ENCODE measurements around the gene CYB561A3. TPM values are rescaled to one million over a fixed set of nuclear protein-coding genes. Genes with fewer than 3 reads are reported as not detected.

CYB561A3 gene
- total RNA-seq, 2 experiments from 2014 or later, result 28.1 to 63.8 TPM

- no peak for DNase-seq (ENCODE audit: low spot score)
- Histone ChIP-seq H3K27ac (ENCODE audit: low read depth, low read length, poor library complexity, severe bottlenecking) (no peak overlapping the region), H4K20me1 (ENCODE audit: insufficient read depth, low read length) (peaks cover 6% of the 10 kb centered on the region; the same call in 1 of the 2 replicates), H3K4me3 (ENCODE audit: low read depth, low read length, poor library complexity, severe bottlenecking) (no peak overlapping the region), H3K4me2 (ENCODE audit: low read length) (no peak overlapping the region), H3K9me2 (ENCODE audit: insufficient read depth, low read length) (no peaks in the 10 kb centered on the region), H3K79me2 (ENCODE audit: insufficient read depth, low read depth, low read length) (no peaks in the 10 kb centered on the region), H3K36me3 (ENCODE audit: insufficient read depth, low read length) (peaks cover 80% of the 10 kb centered on the region), H2AFZ (ENCODE audit: low read length) (no peak overlapping the region), H3K9me3 (ENCODE audit: low read length) (no peaks in the 10 kb centered on the region), H3K4me1 (ENCODE audit: insufficient read depth, low read length, poor library complexity, severe bottlenecking) (no peaks in the 10 kb centered on the region)
- intact Hi-C loops (cut with micrococcal nuclease; ENCODE audit: unreplicated experiment), result no loop called here
- CTCF ChIA-PET (ENCODE audit: unreplicated experiment), result no interaction called here
- no TSS peak for BruUV-seq (replicated peaks)
- POLR2A ChIA-PET, result no interaction called here
- TF ChIP-seq EZH2phosphoT487 (IDR thresholded peaks at IDR 0.05; ENCODE audit: borderline replicate concordance, low read depth, low read length), result no peak
- TF ChIP-seq, protein P1, sequence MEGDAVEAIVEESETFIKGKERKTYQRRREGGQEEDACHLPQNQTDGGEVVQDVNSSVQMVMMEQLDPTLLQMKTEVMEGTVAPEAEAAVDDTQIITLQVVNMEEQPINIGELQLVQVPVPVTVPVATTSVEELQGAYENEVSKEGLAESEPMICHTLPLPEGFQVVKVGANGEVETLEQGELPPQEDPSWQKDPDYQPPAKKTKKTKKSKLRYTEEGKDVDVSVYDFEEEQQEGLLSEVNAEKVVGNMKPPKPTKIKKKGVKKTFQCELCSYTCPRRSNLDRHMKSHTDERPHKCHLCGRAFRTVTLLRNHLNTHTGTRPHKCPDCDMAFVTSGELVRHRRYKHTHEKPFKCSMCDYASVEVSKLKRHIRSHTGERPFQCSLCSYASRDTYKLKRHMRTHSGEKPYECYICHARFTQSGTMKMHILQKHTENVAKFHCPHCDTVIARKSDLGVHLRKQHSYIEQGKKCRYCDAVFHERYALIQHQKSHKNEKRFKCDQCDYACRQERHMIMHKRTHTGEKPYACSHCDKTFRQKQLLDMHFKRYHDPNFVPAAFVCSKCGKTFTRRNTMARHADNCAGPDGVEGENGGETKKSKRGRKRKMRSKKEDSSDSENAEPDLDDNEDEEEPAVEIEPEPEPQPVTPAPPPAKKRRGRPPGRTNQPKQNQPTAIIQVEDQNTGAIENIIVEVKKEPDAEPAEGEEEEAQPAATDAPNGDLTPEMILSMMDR (conservative IDR thresholded peaks at IDR 0.05; ENCODE audit: low read length), result no peak
Measured at GRCh38 chr11:61403658-61404057, 42.0 kb upstream of the CYB561A3 start.

DNA sequence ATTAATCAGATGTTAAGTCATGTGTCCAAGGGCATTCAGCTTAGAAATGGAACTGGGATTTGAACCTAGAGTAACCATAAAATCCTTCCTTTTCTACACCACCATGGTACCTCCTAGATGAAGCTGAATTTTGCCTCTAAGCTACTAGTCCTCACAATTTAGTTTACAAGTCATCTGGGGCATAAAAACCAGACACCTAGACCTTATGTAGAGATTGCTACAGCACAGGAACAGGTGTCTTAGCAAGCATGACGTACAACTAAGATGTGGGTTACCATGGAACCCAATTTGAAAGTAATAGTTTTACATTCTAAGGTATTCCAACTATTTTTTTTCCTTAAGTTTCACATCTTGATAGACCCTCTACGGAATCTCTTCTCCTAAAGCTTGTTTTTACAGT lies 39.9 kb upstream of the CYB561A3 start:
- Histone ChIP-seq H3K4me2 (ENCODE audit: low read length) (no peak overlapping the region), H3K9me2 (ENCODE audit: insufficient read depth, low read length) (no peaks in the 10 kb centered on the region), H4K20me1 (ENCODE audit: insufficient read depth, low read length) (peaks cover 6% of the 10 kb centered on the region; the same call in 1 of the 2 replicates), H3K36me3 (ENCODE audit: insufficient read depth, low read length) (peaks cover 59% of the 10 kb centered on the region), H3K9me3 (ENCODE audit: low read length) (no peaks in the 10 kb centered on the region), H3K4me1 (ENCODE audit: insufficient read depth, low read length, poor library complexity, severe bottlenecking) (no peaks in the 10 kb centered on the region), H3K79me2 (ENCODE audit: insufficient read depth, low read depth, low read length) (no peaks in the 10 kb centered on the region), H2AFZ (ENCODE audit: low read length) (no peak overlapping the region), H3K4me3 (ENCODE audit: low read depth, low read length, poor library complexity, severe bottlenecking) (no peak overlapping the region), H3K27ac (ENCODE audit: low read depth, low read length, poor library complexity, severe bottlenecking) (no peak overlapping the region)
- DNase-seq (ENCODE audit: low spot score), result no peak
- ChIA-PET POLR2A (interaction anchor here (0.5 to 1.2 kb wide), 5 partner anchors 16 to 673 kb away, joined by 3 to 4 read pairs (median 3); no protein-coding TSS in a partner anchor), CTCF (ENCODE audit: unreplicated experiment) (no interaction called here)
- TF ChIP-seq EZH2phosphoT487 (IDR thresholded peaks at IDR 0.05; ENCODE audit: borderline replicate concordance, low read depth, low read length), result no peak
- TF ChIP-seq, protein P1 (conservative IDR thresholded peaks at IDR 0.05; ENCODE audit: low read length), result no peak
- no TSS peak for BruUV-seq (replicated peaks)
- intact Hi-C loops (cut with micrococcal nuclease; ENCODE audit: unreplicated experiment), result no loop called here

GRCh38 chr11:61401173-61401572 lies 39.5 kb upstream of the CYB561A3 start:
- Histone ChIP-seq H3K4me1 (ENCODE audit: insufficient read depth, low read length, poor library complexity, severe bottlenecking) (no peaks in the 10 kb centered on the region), H3K4me3 (ENCODE audit: low read depth, low read length, poor library complexity, severe bottlenecking) (no peak overlapping the region), H3K4me2 (ENCODE audit: low read length) (no peak overlapping the region), H4K20me1 (ENCODE audit: insufficient read depth, low read length) (peaks cover 6% of the 10 kb centered on the region; the same call in 1 of the 2 replicates), H3K36me3 (ENCODE audit: insufficient read depth, low read length) (peaks cover 55% of the 10 kb centered on the region), H2AFZ (ENCODE audit: low read length) (no peak overlapping the region), H3K9me2 (ENCODE audit: insufficient read depth, low read length) (no peaks in the 10 kb centered on the region), H3K9me3 (ENCODE audit: low read length) (no peaks in the 10 kb centered on the region), H3K27ac (ENCODE audit: low read depth, low read length, poor library complexity, severe bottlenecking) (no peak overlapping the region), H3K79me2 (ENCODE audit: insufficient read depth, low read depth, low read length) (no peaks in the 10 kb centered on the region)
- BruUV-seq (replicated peaks), result no TSS peak
- no peak for DNase-seq (ENCODE audit: low spot score)
- ChIA-PET POLR2A (interaction anchor here (0.7 to 1.0 kb wide), 3 partner anchors 16 to 78 kb away, joined by 3 to 4 read pairs (median 3); no protein-coding TSS in a partner anchor), CTCF (ENCODE audit: unreplicated experiment) (no interaction called here)
- intact Hi-C loops (cut with micrococcal nuclease; ENCODE audit: unreplicated experiment), result no loop called here
- TF ChIP-seq, protein P1 (conservative IDR thresholded peaks at IDR 0.05; ENCODE audit: low read length), result no peak
- TF ChIP-seq EZH2phosphoT487 (IDR thresholded peaks at IDR 0.05; ENCODE audit: borderline replicate concordance, low read depth, low read length), result no peak

Data from OCI-LY7 (cell line).